IPS-NIHi7 (cell line): Measurements from ENCODE around the gene CD200R1L.

Source experiments
- DNase-seq: peaks from one replicate; pipeline ENCODE4 v3.0.0; 2012; ENCODE audit warnings: mixed read lengths; ENCODE audit errors: extremely low spot score

Gene CD200R1L

DNA sequence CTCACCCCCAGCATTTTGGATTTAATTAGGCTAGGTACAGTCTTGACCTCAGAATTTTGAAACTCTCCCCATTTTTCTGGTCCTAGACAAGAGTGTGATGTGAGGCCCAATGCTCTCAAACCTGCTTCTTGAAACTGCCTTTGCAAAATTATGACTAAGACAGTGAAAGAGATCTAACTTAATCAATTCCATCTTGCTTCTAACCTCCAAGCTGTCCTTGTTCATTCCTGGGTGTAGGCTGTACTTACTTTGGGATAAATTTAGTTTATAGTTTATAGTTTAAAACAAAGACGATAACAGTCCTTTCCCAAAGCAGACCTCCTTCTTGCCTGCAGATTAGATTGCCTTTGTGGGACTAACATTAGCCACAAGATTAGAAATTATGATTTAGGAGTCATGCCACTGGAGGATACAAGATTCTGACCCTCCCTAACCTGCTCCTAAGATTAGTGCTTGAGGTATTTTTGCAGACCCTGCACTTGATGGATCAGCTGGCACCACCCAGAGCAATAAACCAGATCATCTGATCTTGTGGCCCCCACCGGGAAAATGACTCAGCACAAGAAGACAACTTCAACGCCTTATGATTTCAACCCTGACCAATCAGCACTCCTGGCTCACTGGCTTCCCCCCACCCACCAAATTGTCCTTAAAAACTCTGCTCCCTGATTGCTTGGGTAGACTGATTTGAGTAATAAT lies 59.6 kb downstream of the CD200R1L start:
- DNase-seq: no peak

DNA sequence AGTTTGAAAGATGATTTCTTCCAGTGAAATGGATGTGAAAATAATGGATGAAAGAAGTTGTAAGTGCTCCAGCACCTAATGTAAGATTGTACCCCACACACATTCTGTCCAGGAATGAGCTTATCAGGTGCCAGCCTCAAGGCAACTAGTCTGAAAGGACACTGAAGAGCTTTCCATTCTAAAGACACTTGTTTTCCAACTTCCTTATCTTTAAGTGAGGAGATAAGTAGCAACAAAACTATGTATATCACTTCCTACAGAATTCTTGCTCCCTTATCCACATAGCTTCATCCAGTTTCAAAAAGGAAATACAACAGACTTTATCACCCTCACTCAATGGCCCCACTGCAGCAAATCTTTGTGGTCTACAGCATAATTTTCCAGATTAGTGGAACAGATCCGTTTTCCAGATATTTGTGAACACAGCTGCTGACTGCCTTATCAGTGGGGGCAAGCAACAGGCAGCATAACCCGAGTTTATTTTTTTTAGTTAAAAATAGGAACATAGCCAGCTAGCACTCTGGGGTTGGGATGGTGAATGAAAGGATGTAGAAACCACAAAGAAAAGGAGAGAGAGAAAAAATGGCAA lies 60.6 kb downstream of the CD200R1L start:
- DNase-seq: no peak

GRCh38 chr3:112785321-112786001 lies 61.2 kb downstream of the CD200R1L start:
- no peak for DNase-seq

- DNase-seq: no peak
These were observed 64.2 kb downstream of the CD200R1L start for GRCh38 chr3:112782491-112782890.

- no peak for DNase-seq
These were observed 65.1 kb downstream of the CD200R1L start for GRCh38 chr3:112781599-112781998.

GRCh38 chr3:112779558-112780480 lies 66.8 kb downstream of the CD200R1L start:
- no peak for DNase-seq

GRCh38 chr3:112779011-112779410 lies 67.7 kb downstream of the CD200R1L start:
- DNase-seq: no peak

DNA sequence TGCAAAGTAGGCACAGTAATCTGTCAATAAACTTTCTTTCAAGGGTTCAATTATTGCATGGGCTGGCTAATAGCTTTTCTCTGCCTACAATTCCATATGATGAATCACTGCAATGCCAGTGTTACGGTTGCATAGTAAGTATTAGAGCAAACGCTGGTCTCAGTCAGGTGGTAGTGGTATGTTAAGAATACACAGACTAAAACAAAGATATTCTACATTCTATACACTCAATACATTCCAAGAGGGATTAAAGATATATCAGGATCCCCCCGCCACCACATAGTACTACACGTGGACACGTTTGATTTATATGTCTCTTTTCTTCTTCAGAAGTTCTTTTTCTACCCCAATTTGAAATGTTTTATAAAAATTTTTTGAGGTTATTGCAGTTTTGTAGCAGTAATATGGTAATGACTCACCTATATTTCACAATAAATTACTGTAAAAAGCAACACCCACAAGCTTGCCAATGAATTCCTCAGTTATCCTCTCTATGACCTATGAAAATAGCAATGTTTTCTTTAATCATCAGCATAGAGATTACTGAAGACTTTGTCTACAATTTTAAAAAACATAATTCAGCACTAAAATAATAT lies 68.2 kb downstream of the CD200R1L start:
- no peak for DNase-seq

DNA sequence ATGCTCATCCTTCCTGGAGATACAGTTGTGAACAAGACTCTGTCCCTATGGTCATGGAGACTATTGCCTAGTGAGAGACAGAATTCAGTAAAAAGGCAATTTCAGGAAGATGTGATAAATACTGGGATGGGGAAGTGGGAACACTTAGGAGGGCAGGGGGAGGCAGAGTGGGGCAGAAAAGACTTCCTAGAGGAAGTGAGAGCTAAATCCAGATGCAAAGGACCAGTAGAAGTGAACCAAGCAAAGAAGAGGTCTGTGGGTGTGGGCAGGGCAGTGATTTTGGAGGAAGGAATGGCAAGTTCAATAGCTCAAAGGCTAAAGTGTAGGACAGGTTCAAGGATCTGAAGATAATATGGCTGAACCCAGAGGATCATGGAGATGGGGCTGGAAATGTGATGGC lies 68.9 kb downstream of the CD200R1L start:
- no peak for DNase-seq

GRCh38 chr3:112776836-112777235 lies 69.8 kb downstream of the CD200R1L start:
- DNase-seq: no peak

- DNase-seq: no peak
These were observed 70.7 kb downstream of the CD200R1L start for GRCh38 chr3:112776000-112776399.

GRCh38 chr3:112775011-112775742 lies 71.5 kb downstream of the CD200R1L start:
- no peak for DNase-seq

GRCh38 chr3:112774293-112774926 lies 72.3 kb downstream of the CD200R1L start:
- DNase-seq: no peak

DNA sequence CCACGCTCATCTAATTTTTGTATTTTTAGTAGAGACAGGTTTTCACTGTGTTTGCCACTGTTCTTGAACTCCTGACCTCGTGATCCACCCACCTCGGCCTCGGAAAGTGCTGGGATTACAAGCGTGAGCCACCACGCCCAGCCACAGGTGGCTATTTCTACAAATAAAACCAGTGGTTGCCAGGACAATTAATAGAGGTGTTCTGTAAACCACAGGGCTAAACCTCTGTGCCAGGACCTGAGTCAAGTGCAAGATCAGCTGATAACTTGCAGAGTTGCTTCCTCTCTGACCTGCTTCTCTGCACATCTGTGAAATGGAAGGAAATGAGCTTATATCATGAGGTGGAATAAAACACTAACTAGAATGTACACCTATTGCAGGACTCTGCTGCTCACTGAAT lies 72.8 kb downstream of the CD200R1L start:
- DNase-seq: no peak

DNA sequence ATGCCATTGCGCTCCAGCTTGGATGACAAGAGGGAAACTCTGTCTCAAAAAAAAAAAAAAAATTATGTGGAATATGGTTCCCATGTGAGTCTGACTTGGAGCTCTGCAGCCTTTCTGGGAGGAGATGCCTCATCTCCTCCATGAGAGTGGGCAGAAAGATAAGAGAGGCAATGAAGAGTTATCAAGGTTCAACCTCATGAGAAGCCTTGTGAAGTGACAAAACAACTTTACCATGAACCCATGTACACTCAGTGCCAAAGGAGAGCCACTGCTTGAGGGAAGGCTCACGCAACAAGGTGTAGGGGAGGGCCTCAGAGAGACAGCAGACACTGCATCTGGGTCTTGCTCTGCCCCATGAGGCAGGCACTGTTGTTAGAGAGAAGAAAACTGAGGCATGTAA lies 75.7 kb downstream of the CD200R1L start:
- no peak for DNase-seq

DNA sequence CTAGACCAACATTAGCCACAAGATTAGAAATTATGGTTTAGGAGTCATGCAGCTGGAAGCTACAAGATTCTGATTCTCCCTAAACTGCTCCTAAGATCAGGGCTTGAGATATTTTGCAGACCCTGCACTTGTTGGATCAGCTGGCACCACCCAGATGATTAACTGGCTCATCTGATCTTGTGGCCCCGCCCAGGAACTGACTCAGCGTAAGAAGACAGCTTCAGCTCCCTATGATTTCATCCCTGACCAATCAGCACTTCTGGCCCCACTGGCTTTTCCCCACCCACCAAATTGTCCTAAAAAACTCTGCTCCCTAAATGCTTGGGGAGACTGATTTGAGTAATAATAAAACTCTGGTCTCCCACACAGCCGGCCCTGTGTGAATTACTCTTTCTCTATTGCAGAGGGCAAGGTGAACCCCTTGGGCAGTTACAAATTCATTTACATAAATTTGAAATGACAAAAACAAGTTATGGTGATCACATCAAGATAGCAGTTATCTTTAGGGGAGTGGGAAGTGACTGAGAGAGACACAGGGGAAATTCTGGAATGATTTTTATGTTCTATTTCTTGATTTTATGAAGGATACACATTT lies 76.5 kb downstream of the CD200R1L start:
- DNase-seq: no peak

- no peak for DNase-seq
These were observed 77.2 kb downstream of the CD200R1L start for GRCh38 chr3:112769286-112769978.

- no peak for DNase-seq
These were observed 78.9 kb downstream of the CD200R1L start for GRCh38 chr3:112767777-112768176.

GRCh38 chr3:112767177-112767576 lies 79.5 kb downstream of the CD200R1L start:
- DNase-seq: no peak
